H1 (cell line): ENCODE results near the gene LMTK3. TPM values are rescaled to one million over a fixed set of nuclear protein-coding genes. Genes with fewer than 3 reads are reported as not detected.

ENCODE experiments used
- CTCF ChIA-PET: fragments of 300-600 bp; sonication (Branson Sonifier 250); formaldehyde crosslinking; loops from one replicate; lab custom pipeline; 2021; ENCODE audit not compliant: partially characterized antibody; lab: Charles Lee
- POLR2A ChIA-PET: fragments of 300-600 bp; sonication (Branson Sonifier 250); formaldehyde crosslinking; loops from one replicate; lab custom pipeline; 2021; ENCODE audit warnings: inconsistent platforms; ENCODE audit not compliant: partially characterized antibody; lab: Charles Lee
- DNase-seq, 2 experiments: peaks; one replicate each; pipeline versions ENCODE4 v3.0.0 to v3.0.0-alpha.2; 2010 to 2022; ENCODE audit warnings: low spot score in 2 of 2, low read depth in 1 of 2, mixed read lengths in 1 of 2
- FAIRE-seq: peaks from 2 replicates; lab custom pipeline; 2011; peaks lifted over from hg19 to GRCh38; lab: Jason Lieb, UNC
- H2AFZ ChIP-seq: 2 replicates; pipeline ENCODE4 v1.8.1; 2012; ENCODE audit warnings: low read length, inconsistent platforms
- H2AK5ac ChIP-seq: 2 replicates; pipeline ENCODE4 v1.6.1; 2013; ENCODE audit warnings: low read depth, low read length
- H2BK120ac ChIP-seq: replicated peaks from 2 replicates; pipeline ENCODE3; 2013; ENCODE audit warnings: low read depth, low read length, inconsistent platforms
- H2BK12ac ChIP-seq: 2 replicates; pipeline ENCODE4 v1.6.1; 2013; ENCODE audit warnings: low read depth, low read length
- H2BK15ac ChIP-seq: 2 replicates; pipeline ENCODE4 v1.6.1; 2013; ENCODE audit warnings: low read length
- H2BK20ac ChIP-seq: 2 replicates; pipeline ENCODE4 v1.6.1; 2013; ENCODE audit warnings: low read length
- H2BK5ac ChIP-seq: 2 replicates; pipeline ENCODE4 v1.6.1; 2013; ENCODE audit warnings: low read depth, low read length
- H3K14ac ChIP-seq: 2 replicates; pipeline ENCODE4 v1.6.1; 2013; ENCODE audit warnings: inconsistent platforms; ENCODE audit not compliant: insufficient read length
- H3K18ac ChIP-seq: 2 replicates; pipeline ENCODE4 v1.6.1; 2013; ENCODE audit warnings: low read length; ENCODE audit errors: extremely low read depth
- H3K23ac ChIP-seq: 2 replicates; pipeline ENCODE4 v1.6.1; 2013; ENCODE audit warnings: inconsistent platforms; ENCODE audit not compliant: insufficient read length
- H3K23me2 ChIP-seq: 2 replicates; pipeline ENCODE4 v1.6.1; 2013; ENCODE audit warnings: low read depth, low read length
- H3K27ac ChIP-seq: 2 replicates; pipeline ENCODE4 v1.6.1; 2011; ENCODE audit warnings: low read depth, low read length, inconsistent platforms
- H3K27me3 ChIP-seq, 4 experiments: replicated peaks in 1 of 4; 1 replicate in 1 of 4; 2 replicates in 3 of 4; pipeline versions ENCODE4 v1.6.1 to v1.8.1; 2011 to 2013; ENCODE audit warnings: low read length in 3 of 4, mild to moderate bottlenecking in 3 of 4, inconsistent platforms in 2 of 4, mixed read lengths in 2 of 4, moderate library complexity in 1 of 4; ENCODE audit not compliant: control insufficient read depth in 3 of 4, insufficient read depth in 3 of 4; ENCODE audit errors: extremely low read depth in 1 of 4
- H3K36me3 ChIP-seq, 4 experiments: 2 replicates each; pipeline versions ENCODE4 v1.6.1 to v1.8.1; 2011 to 2013; ENCODE audit warnings: mild to moderate bottlenecking in 4 of 4, low read length in 3 of 4, moderate library complexity in 2 of 4, control low read depth in 1 of 4, inconsistent platforms in 1 of 4; ENCODE audit not compliant: insufficient read depth in 4 of 4, control insufficient read depth in 2 of 4
- H3K4ac ChIP-seq: replicated peaks from 2 replicates; pipeline ENCODE3; 2013; ENCODE audit warnings: low read length, low read depth, mixed read lengths, inconsistent platforms; ENCODE audit not compliant: insufficient read length
- H3K4me1 ChIP-seq, 4 experiments: replicated peaks in 1 of 4; 1 replicate in 1 of 4; 2 replicates in 3 of 4; pipeline versions ENCODE4 v1.6.1 to v1.8.1; 2011 to 2013; ENCODE audit warnings: low read length in 3 of 4, inconsistent platforms in 2 of 4, mixed read lengths in 1 of 4; ENCODE audit not compliant: insufficient read depth in 4 of 4, control insufficient read depth in 3 of 4
- H3K4me2 ChIP-seq, 2 experiments: 2 replicates each; pipeline versions ENCODE4 v1.6.1 to v1.8.1; 2011 to 2013; ENCODE audit warnings: low read depth in 2 of 2, low read length in 2 of 2, control low read depth in 1 of 2, inconsistent platforms in 1 of 2, mild to moderate bottlenecking in 1 of 2; ENCODE audit not compliant: insufficient read depth in 1 of 2
- H3K4me3 ChIP-seq, 4 experiments: fragments of 200-600, 300-600 bp in 1 of 4; sonication (generic), shearing (Covaris generic), sonication (Bioruptor Twin) in 1 of 4; 2 replicates each; pipeline versions ENCODE4 v1.5.1 to v1.8.1; 2011 to 2016; ENCODE audit warnings: low read length in 4 of 4, low read depth in 3 of 4, control low read depth in 2 of 4, inconsistent platforms in 2 of 4, mild to moderate bottlenecking in 2 of 4, mixed read lengths in 1 of 4, moderate library complexity in 1 of 4; ENCODE audit not compliant: insufficient read depth in 2 of 4; ENCODE audit errors: extremely low read depth in 1 of 4
- H3K56ac ChIP-seq: replicated peaks from 2 replicates; pipeline ENCODE3; 2013; ENCODE audit warnings: low read depth, mild to moderate bottlenecking, mixed read lengths, low read length, inconsistent platforms; ENCODE audit not compliant: insufficient read length
- H3K79me1 ChIP-seq: 2 replicates; pipeline ENCODE4 v1.6.1; 2013; ENCODE audit warnings: low read depth, low read length, control low read depth
- H3K79me2 ChIP-seq, 2 experiments: 2 replicates each; pipeline versions ENCODE4 v1.6.1 to v1.8.1; 2012 to 2013; ENCODE audit warnings: low read length in 2 of 2, mild to moderate bottlenecking in 2 of 2, inconsistent platforms in 1 of 2; ENCODE audit not compliant: insufficient read depth in 2 of 2, control insufficient read depth in 1 of 2
- H3K9ac ChIP-seq, 4 experiments: replicated peaks in 1 of 4; 1 replicate in 1 of 4; 2 replicates in 3 of 4; pipeline versions ENCODE4 v1.6.1 to v1.8.1; 2011 to 2013; ENCODE audit warnings: low read depth in 3 of 4, low read length in 3 of 4, control low read depth in 2 of 4, mild to moderate bottlenecking in 2 of 4, moderate library complexity in 2 of 4, inconsistent platforms in 1 of 4; ENCODE audit errors: extremely low read depth in 1 of 4
- H3K9me3 ChIP-seq, 2 experiments: 2 replicates each; pipeline versions ENCODE4 v1.6.1 to v1.8.1; 2012 to 2013; ENCODE audit warnings: mild to moderate bottlenecking in 2 of 2, moderate library complexity in 2 of 2, control low read depth in 1 of 2, inconsistent platforms in 1 of 2, low read depth in 1 of 2, low read length in 1 of 2, mixed read lengths in 1 of 2; ENCODE audit not compliant: insufficient read depth in 2 of 2
- H4K20me1 ChIP-seq, 2 experiments: replicated peaks in 1 of 2; 2 replicates each; pipeline versions ENCODE3 to v1.8.1; 2011 to 2013; ENCODE audit warnings: inconsistent platforms in 2 of 2, low read length in 2 of 2, mild to moderate bottlenecking in 1 of 2; ENCODE audit not compliant: insufficient read depth in 2 of 2, control insufficient read depth in 1 of 2
- H4K5ac ChIP-seq: 2 replicates; pipeline ENCODE4 v1.6.1; 2013; ENCODE audit warnings: low read length, low read depth, mixed read lengths, inconsistent platforms; ENCODE audit not compliant: insufficient read length
- H4K8ac ChIP-seq: 2 replicates; pipeline ENCODE4 v1.8.0; 2013; ENCODE audit warnings: mild to moderate bottlenecking, moderate library complexity, low read length, inconsistent platforms; ENCODE audit not compliant: insufficient read depth; ENCODE audit errors: extremely low read depth
- H4K91ac ChIP-seq: replicated peaks from 2 replicates; pipeline ENCODE3; 2013; ENCODE audit warnings: low read length, mixed read lengths, inconsistent platforms; ENCODE audit not compliant: insufficient read length
- RAD21 ChIP-seq, 2 experiments: IDR thresholded peaks in 1 of 2; conservative IDR thresholded peaks in 1 of 2; 2 replicates each; pipeline ENCODE4 v1.6.1; 2011; ENCODE audit warnings: low read depth in 2 of 2, low read length in 2 of 2, improper control_type of control experiment in 1 of 2, inconsistent platforms in 1 of 2, mild to moderate bottlenecking in 1 of 2, moderate library complexity in 1 of 2
- WGBS, 2 experiments: shearing (Covaris generic) in 1 of 2; methylation state at CpG; one replicate each; pipeline versions ENCODE4 v1.1.6 to v1.1.7; 2013 to 2015; ENCODE audit warnings: low lambda C conversion rate in 2 of 2, mixed read lengths in 2 of 2, inconsistent platforms in 1 of 2, low coverage in 1 of 2, missing lambda C conversion rate in 1 of 2; ENCODE audit not compliant: insufficient replicate concordance in 2 of 2, insufficient coverage in 1 of 2, insufficient read length in 1 of 2; ENCODE audit errors: extremely low coverage in 1 of 2, missing lambda C conversion rate in 1 of 2; 5-methylcytosine and 5-hydroxymethylcytosine counted together
- polyA plus RNA-seq, 7 experiments: library from polyadenylated mRNA; depleted of rRNA in 3 of 7; stranded (reverse) in 5 of 7; unstranded in 2 of 7; fragments of >200 nt in 5 of 7; fragments of 200-250 nt in 2 of 7; gene quantifications; 1 replicate in 5 of 7; 2 replicates in 1 of 7; 4 replicates in 1 of 7; pipeline versions ENCODE4 v1.2.1 to v1.2.3, GENCODE V29; 2011 to 2013; ENCODE audit warnings: missing spikeins in 2 of 7, mixed read lengths in 2 of 7
- total RNA-seq: library from RNA; stranded (reverse); fragmentation: NEBNext Ultra II Directional; extraction: Animal tissue kit (Norgen Biotek cat#: 25700); gene quantifications from 2 replicates; pipeline ENCODE4 v1.2.1, GENCODE V29; 2021
- TF ChIP-seq, protein P1 (sequence below): IDR thresholded peaks from 2 replicates; pipeline ENCODE4 v1.6.1; 2011; ENCODE audit warnings: low read depth, mild to moderate bottlenecking, low read length; ENCODE audit not compliant: insufficient read depth
- TF ChIP-seq, protein P2 (sequence below), 3 experiments: IDR thresholded peaks; 1 replicate in 2 of 3; 2 replicates in 1 of 3; pipeline versions ENCODE4 v1.5.1 to v1.6.1; 2011; ENCODE audit warnings: low read length in 3 of 3, mild to moderate bottlenecking in 3 of 3, inconsistent platforms in 2 of 3, low read depth in 1 of 3, moderate library complexity in 1 of 3; ENCODE audit not compliant: insufficient read depth in 1 of 3; ENCODE audit errors: control extremely low read depth in 1 of 3

Gene LMTK3
- total and polyA plus RNA-seq, 2 of the 8 experiments (the other 6 are each of a cell fraction or from before 2014, with no cell fraction given): 2.7 to 12.4 TPM

DNA sequence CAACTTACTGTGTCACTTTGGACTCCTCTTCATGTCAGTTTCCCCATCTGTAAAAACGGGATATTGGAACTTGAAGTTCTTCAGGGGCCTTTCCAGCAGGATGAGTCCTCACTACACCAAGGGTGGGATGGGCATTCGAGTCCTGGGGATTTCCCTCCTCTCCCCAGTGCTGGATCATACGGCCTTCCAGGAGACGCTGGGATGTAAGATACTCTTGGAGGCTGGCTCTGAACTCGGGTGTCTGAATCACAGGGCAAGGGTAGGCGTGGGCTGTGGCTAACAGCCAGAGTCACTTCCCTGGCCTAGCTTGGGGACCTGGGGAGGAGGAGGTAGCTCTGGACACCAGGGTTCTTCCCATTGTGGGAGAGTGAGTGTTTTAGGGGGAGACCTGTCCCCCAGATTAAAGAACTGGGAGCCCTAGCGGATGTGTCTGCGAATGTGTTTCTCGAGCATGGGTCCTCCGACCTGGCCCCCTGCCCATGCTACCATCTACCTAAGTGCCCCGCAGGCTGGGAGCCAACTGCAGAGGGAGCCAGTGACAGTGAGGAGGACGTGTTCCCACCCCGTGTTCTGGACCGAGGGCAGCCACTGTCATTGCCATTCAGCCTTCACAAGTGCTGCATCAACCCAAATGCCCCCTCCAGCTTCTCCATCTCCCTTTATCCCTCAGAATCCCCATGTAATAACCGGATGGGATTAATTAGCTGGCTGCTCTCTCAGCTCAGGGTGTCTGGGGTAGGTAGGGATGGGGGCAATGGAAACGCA, 44.9 kb downstream of the LMTK3 start:
- Histone ChIP-seq H3K4me3 (no peak overlapping the region), H3K79me2 (peaks cover 0 to 12% of the 10 kb centered on the region in 2 experiments; a peak in 1 of 4 replicates), H3K14ac (no peak overlapping the region), H2BK15ac (0 out of 2 replicates have a peak overlapping the region, but pooled peaks have one; percentile 46), H2BK20ac (no peak overlapping the region), H3K4ac (no peak overlapping the region), H4K91ac (no peak overlapping the region), H3K18ac (no peak overlapping the region), H3K23me2 (no peaks in the 10 kb centered on the region; the same call in 1 of the 2 replicates), H3K23ac (no peak overlapping the region), H2AFZ (no peak overlapping the region), H3K36me3 (peaks cover 11 to 18% (median 13%) of the 10 kb centered on the region in 4 experiments)
- FAIRE-seq (no peak), DNase-seq (no peak)
- WGBS, 2 experiments: 87% methylated on average over 16 of the region's 16 CpGs; no CpG with 5 or more reads in 1 of the 2 experiments
- TF ChIP-seq, protein P1, sequence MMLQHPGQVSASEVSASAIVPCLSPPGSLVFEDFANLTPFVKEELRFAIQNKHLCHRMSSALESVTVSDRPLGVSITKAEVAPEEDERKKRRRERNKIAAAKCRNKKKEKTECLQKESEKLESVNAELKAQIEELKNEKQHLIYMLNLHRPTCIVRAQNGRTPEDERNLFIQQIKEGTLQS: no peak
- TF ChIP-seq, protein P2, sequence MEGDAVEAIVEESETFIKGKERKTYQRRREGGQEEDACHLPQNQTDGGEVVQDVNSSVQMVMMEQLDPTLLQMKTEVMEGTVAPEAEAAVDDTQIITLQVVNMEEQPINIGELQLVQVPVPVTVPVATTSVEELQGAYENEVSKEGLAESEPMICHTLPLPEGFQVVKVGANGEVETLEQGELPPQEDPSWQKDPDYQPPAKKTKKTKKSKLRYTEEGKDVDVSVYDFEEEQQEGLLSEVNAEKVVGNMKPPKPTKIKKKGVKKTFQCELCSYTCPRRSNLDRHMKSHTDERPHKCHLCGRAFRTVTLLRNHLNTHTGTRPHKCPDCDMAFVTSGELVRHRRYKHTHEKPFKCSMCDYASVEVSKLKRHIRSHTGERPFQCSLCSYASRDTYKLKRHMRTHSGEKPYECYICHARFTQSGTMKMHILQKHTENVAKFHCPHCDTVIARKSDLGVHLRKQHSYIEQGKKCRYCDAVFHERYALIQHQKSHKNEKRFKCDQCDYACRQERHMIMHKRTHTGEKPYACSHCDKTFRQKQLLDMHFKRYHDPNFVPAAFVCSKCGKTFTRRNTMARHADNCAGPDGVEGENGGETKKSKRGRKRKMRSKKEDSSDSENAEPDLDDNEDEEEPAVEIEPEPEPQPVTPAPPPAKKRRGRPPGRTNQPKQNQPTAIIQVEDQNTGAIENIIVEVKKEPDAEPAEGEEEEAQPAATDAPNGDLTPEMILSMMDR (IDR thresholded peaks at IDR 0.05; ENCODE audit: control extremely low read depth in 1 of 3, insufficient read depth in 1 of 3, low read depth in 1 of 3, low read length in 3 of 3): peak in 1 of 3 experiments; percentile 6; a peak in 1 of 4 replicates
- peak in 1 of 2 experiments; percentile 17; a peak in 1 of 4 replicates for TF ChIP-seq RAD21 (IDR thresholded peaks at IDR 0.05 in 1 of 2, conservative IDR thresholded peaks at IDR 0.05 in 1 of 2; ENCODE audit: low read depth in 2 of 2, low read length in 2 of 2)
- TF ChIP-seq, all 59 proteins: peak for 2
- H3K9me3 ChIP-seq: peaks cover 0 to 5% of the 10 kb centered on the region in 2 experiments; a peak in 1 of 4 replicates
- 0 out of 2 replicates have a peak, but pooled peaks cover 4% of the 10 kb centered on the region for H3K79me1 ChIP-seq
- no peaks in the 10 kb centered on the region for H3K27me3 ChIP-seq
- H2BK120ac ChIP-seq: no peak overlapping the region
- no peak overlapping the region for H2BK12ac ChIP-seq
- no peak overlapping the region for H4K5ac ChIP-seq
- CTCF ChIA-PET: interaction anchor here (0.6 to 2.4 kb wide), 3 partner anchors 22 to 76 kb away, joined by 3 to 5 read pairs (median 5); partner anchors contain the start of gene KDELR1
- POLR2A ChIA-PET: interaction anchor here (0.6 to 2.8 kb wide), 8 partner anchors 8 to 78 kb away, joined by 3 to 8 read pairs (median 4); partner anchors contain the start of gene KCNJ14
- H4K8ac ChIP-seq: peak overlapping the region; percentile 22; the same call in 1 of the 2 replicates
- peaks cover 3 to 10% of the 10 kb centered on the region in 2 experiments for H4K20me1 ChIP-seq
- no peak overlapping the region for H3K9ac ChIP-seq
- no peak overlapping the region for H3K27ac ChIP-seq
- no peak overlapping the region for H2BK5ac ChIP-seq
- no peak overlapping the region for H3K4me2 ChIP-seq
- no peak overlapping the region for H2AK5ac ChIP-seq
- peaks cover 0 to 9% (median 2%) of the 10 kb centered on the region in 4 experiments; a peak in 3 of 7 replicates for H3K4me1 ChIP-seq
- H3K56ac ChIP-seq: no peak overlapping the region
